ENCODE data around the gene TOP2B. TPM values are rescaled to one million over a fixed set of nuclear protein-coding genes. Genes with fewer than 3 reads are reported as not detected.

TOP2B gene
- polyA plus RNA-seq, 1 donor from 2014 or later, result 46.0 TPM

DNA sequence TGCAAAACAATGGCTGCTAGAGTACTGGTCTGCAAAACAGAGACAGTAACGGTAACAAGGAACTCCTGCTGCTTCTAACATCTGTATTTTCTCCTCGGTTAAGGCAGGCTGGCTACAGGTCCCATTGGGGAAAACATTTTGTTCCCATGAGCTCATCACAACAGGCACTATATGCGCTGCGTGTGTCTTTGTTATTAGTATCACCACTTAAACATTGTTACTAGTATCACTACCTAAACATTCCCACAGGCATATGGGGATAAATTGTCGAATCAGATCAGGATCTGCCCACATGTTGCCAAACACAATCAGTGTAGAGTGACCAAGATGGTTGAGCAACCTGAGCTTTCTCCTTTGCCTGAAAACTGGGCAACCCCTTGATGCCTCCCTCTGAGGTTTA is 77.2 kb downstream of the TOP2B start:
- no peak overlapping the region for H3K4me3 Mint-ChIP-seq
- H3K9me3 Mint-ChIP-seq, result peaks cover 0 to 6% (median 0%) of the 10 kb centered on the region in 3 donors
- H3K27ac Mint-ChIP-seq, result no peak overlapping the region
- no peaks in the 10 kb centered on the region for H3K36me3 Mint-ChIP-seq
- no peaks in the 10 kb centered on the region for H3K4me1 Mint-ChIP-seq
- peaks cover 4% of the 10 kb centered on the region for H3K27me3 Mint-ChIP-seq

GRCh38 chr3:25587094-25587493 is 77.6 kb downstream of the TOP2B start:
- H3K4me1 Mint-ChIP-seq, result no peaks in the 10 kb centered on the region
- H3K36me3 Mint-ChIP-seq, result no peaks in the 10 kb centered on the region
- H3K4me3 Mint-ChIP-seq, result no peak overlapping the region
- H3K9me3 Mint-ChIP-seq, result peaks cover 0 to 6% (median 0%) of the 10 kb centered on the region in 3 donors
- no peak overlapping the region for H3K27ac Mint-ChIP-seq
- peaks cover 4% of the 10 kb centered on the region for H3K27me3 Mint-ChIP-seq

DNA sequence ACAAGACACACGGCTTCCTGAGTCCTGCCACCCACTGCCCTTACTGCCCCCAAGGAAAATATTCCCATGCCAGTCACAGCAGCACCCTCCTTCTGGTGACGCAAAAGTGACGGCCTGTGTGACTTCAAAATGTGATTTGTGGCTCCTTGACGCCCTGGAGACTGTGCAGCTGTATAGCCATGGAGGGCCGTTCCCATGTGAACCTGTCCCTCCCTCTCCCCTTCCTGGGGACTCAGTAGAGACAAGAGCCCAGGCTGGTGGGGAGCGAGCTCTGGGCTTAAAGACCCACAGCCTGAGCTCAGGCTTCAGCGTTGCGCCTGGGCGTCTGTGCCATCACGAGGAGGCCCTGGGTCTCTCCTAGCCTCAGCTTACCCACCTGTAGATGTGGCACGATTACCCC is 78.2 kb downstream of the TOP2B start:
- H3K27ac Mint-ChIP-seq, result no peak overlapping the region
- peaks cover 0 to 6% (median 0%) of the 10 kb centered on the region in 3 donors for H3K9me3 Mint-ChIP-seq
- H3K36me3 Mint-ChIP-seq, result no peaks in the 10 kb centered on the region
- no peak overlapping the region for H3K4me3 Mint-ChIP-seq
- H3K27me3 Mint-ChIP-seq, result peaks cover 4% of the 10 kb centered on the region
- H3K4me1 Mint-ChIP-seq, result no peaks in the 10 kb centered on the region

GRCh38 chr3:25586167-25586505 is 78.6 kb downstream of the TOP2B start:
- Mint-ChIP-seq H3K36me3 (no peaks in the 10 kb centered on the region), H3K4me1 (no peaks in the 10 kb centered on the region), H3K9me3 (peaks cover 0 to 6% (median 0%) of the 10 kb centered on the region in 3 donors), H3K27ac (no peak overlapping the region), H3K4me3 (no peak overlapping the region), H3K27me3 (peaks cover 4% of the 10 kb centered on the region)

- Mint-ChIP-seq H3K9me3 (peaks cover 0 to 6% (median 0%) of the 10 kb centered on the region in 3 donors), H3K4me3 (no peak overlapping the region), H3K27ac (no peak overlapping the region), H3K4me1 (no peaks in the 10 kb centered on the region), H3K36me3 (no peaks in the 10 kb centered on the region), H3K27me3 (peaks cover 4% of the 10 kb centered on the region)
Observed at GRCh38 chr3:25585361-25586166, 79.1 kb downstream of the TOP2B start.

DNA sequence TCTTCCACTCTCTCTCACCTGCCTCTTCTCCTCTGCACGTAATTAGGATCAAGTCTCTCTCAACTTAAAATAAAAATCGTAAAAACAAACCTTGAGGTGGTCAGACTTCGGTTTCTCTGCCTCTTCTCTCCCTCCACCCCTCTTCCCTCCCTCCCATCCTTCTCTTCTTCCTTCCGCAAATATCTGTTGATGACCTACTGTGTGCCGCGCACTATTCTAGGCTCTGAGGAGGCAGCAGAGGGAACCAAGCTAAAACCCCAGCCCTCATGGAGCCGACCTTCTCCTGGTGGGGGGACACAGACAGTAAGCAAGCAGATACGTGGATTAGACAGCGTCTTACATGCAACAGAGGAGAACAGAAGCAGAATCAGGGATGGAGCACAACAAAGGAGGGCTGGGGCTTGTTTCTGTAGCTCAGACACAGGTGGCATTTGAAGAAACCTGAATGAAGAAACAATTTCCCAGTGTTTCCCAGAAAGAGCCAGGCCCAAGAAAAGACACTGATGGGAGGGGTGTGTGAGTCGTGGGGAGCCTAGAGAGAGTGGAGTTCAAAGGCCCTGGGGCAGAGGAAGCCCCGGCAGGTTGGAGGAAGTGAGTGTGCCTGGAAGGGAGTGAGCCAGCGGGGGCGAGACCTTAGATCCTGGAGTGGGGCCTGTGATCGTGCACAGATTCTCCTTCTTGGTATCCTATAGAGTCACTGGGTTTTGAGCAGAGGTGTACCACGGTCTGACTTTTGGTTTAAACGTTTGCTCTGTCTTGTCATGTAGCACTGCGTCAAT is 80.5 kb downstream of the TOP2B start:
- H3K4me1 Mint-ChIP-seq, result no peaks in the 10 kb centered on the region
- H3K4me3 Mint-ChIP-seq, result peak overlapping the region in 1 of 4 donors; percentile 3
- H3K27me3 Mint-ChIP-seq, result peaks cover 6% of the 10 kb centered on the region
- peaks cover 0 to 6% (median 0%) of the 10 kb centered on the region in 3 donors for H3K9me3 Mint-ChIP-seq
- no peaks in the 10 kb centered on the region for H3K36me3 Mint-ChIP-seq
- H3K27ac Mint-ChIP-seq, result no peak overlapping the region

GRCh38 chr3:25583343-25583742 is 81.4 kb downstream of the TOP2B start:
- Mint-ChIP-seq H3K27ac (no peak overlapping the region), H3K9me3 (peaks cover 0 to 6% (median 0%) of the 10 kb centered on the region in 3 donors), H3K4me3 (no peak overlapping the region), H3K4me1 (no peaks in the 10 kb centered on the region), H3K36me3 (no peaks in the 10 kb centered on the region), H3K27me3 (peaks cover 10% of the 10 kb centered on the region)

GRCh38 chr3:25582242-25582641 is 82.5 kb downstream of the TOP2B start:
- Mint-ChIP-seq H3K27me3 (peaks cover 12% of the 10 kb centered on the region), H3K4me1 (no peaks in the 10 kb centered on the region)

DNA sequence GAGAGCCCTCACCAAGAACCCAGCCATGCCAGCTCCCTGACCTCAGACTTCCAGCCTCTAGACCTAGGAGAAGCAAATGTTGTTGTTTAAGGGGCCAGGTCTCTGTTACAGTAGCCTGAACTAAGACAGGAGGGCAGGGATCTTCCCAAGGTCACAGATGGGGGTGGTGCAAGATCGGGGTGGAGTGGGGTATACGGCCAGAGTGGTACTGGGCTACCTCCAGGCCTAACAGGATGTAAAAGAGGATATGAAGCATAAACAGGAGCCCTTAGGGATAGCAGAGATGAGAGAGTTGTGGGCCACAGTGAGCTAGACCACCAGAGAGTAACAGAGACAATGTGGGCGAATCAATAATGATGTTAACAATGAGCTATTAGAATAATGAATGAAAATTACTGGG is 82.9 kb downstream of the TOP2B start:
- Mint-ChIP-seq H3K4me3 (no peak overlapping the region), H3K27me3 (peaks cover 12% of the 10 kb centered on the region), H3K9me3 (no peaks in the 10 kb centered on the region), H3K36me3 (peaks cover under 1% of the 10 kb centered on the region), H3K4me1 (no peaks in the 10 kb centered on the region), H3K27ac (no peak overlapping the region)

More at GRCh38 chr3:25582242-25582641, 82.5 kb downstream of the TOP2B start:
- Mint-ChIP-seq H3K36me3 (no peaks in the 10 kb centered on the region), H3K27ac (no peak overlapping the region), H3K9me3 (no peaks in the 10 kb centered on the region), H3K4me3 (no peak overlapping the region)

DNA sequence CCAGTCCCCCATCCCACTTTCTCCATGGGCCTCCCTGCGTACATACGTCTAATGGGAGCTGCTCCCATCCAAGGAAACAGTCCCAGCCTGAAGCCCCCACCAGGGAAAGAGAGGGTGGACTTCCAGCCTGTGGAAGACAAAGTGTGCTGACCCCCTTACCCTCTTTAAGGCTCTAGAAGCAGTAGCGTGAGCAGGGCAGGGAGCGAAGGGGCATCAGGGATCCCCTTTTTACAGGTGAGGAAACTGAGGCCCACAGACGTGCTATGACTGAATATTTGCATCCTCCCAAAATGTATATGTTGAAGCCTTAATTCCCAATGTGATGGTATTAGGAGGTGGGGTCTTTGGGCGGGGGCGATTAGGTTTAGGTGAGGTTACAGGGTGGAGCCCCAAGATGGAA is 83.4 kb downstream of the TOP2B start:
- Mint-ChIP-seq H3K9me3 (no peaks in the 10 kb centered on the region), H3K27ac (no peak overlapping the region), H3K36me3 (peaks cover 2% of the 10 kb centered on the region), H3K4me1 (no peaks in the 10 kb centered on the region), H3K27me3 (peaks cover 12% of the 10 kb centered on the region), H3K4me3 (no peak overlapping the region)

GRCh38 chr3:25580534-25580933 is 84.2 kb downstream of the TOP2B start:
- H3K36me3 Mint-ChIP-seq, result peaks cover 2% of the 10 kb centered on the region
- no peaks in the 10 kb centered on the region for H3K4me1 Mint-ChIP-seq
- no peaks in the 10 kb centered on the region for H3K9me3 Mint-ChIP-seq
- H3K4me3 Mint-ChIP-seq, result no peak overlapping the region
- H3K27me3 Mint-ChIP-seq, result peaks cover 12% of the 10 kb centered on the region
- H3K27ac Mint-ChIP-seq, result peak overlapping the region in 1 of 3 donors; percentile 3

DNA sequence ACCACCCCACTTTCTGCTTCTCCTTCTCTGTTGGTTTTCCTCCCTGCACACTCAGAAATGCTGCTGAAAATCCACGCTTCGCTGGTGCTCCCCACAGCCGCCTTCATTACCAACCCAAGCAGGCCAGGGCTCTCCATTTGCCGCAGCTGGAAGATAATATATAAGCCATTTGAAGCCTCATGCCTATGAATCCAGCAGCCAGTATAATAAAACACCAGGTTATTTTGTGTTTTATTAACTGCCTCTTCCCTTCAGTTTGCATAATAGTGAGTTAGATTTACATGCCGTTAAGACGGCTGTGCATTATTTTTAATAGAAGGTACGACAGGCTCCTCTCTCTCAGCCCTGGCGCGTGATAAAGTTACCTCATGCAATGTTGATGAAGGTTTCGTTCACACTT is 86.6 kb downstream of the TOP2B start:
- H3K4me3 Mint-ChIP-seq, result no peak overlapping the region
- H3K9me3 Mint-ChIP-seq, result no peaks in the 10 kb centered on the region
- no peaks in the 10 kb centered on the region for H3K4me1 Mint-ChIP-seq
- peaks cover 2% of the 10 kb centered on the region for H3K36me3 Mint-ChIP-seq
- H3K27me3 Mint-ChIP-seq, result peaks cover 8% of the 10 kb centered on the region
- no peak overlapping the region for H3K27ac Mint-ChIP-seq

GRCh38 chr3:25576831-25577454 is 87.8 kb downstream of the TOP2B start:
- H3K27ac Mint-ChIP-seq, result no peak overlapping the region
- no peaks in the 10 kb centered on the region for H3K4me1 Mint-ChIP-seq
- H3K36me3 Mint-ChIP-seq, result peaks cover 2% of the 10 kb centered on the region
- peaks cover 10% of the 10 kb centered on the region for H3K27me3 Mint-ChIP-seq
- no peaks in the 10 kb centered on the region for H3K9me3 Mint-ChIP-seq
- H3K4me3 Mint-ChIP-seq, result no peak overlapping the region

- H3K4me3 Mint-ChIP-seq, result no peak overlapping the region
- H3K27me3 Mint-ChIP-seq, result peaks cover 10% of the 10 kb centered on the region
- no peaks in the 10 kb centered on the region for H3K4me1 Mint-ChIP-seq
- H3K9me3 Mint-ChIP-seq, result no peaks in the 10 kb centered on the region
- peaks cover 2% of the 10 kb centered on the region for H3K36me3 Mint-ChIP-seq
- H3K27ac Mint-ChIP-seq, result no peak overlapping the region
Observed at GRCh38 chr3:25576146-25576545, 88.6 kb downstream of the TOP2B start.

GRCh38 chr3:25575001-25575400 is 89.7 kb downstream of the TOP2B start:
- H3K4me1 Mint-ChIP-seq, result no peaks in the 10 kb centered on the region
- no peaks in the 10 kb centered on the region for H3K9me3 Mint-ChIP-seq
- no peak overlapping the region for H3K4me3 Mint-ChIP-seq
- peaks cover 7% of the 10 kb centered on the region for H3K27me3 Mint-ChIP-seq
- peaks cover 2% of the 10 kb centered on the region for H3K36me3 Mint-ChIP-seq
- no peak overlapping the region for H3K27ac Mint-ChIP-seq
